NOMO-1 treated with DMSO at 0.1 percent for 48 hours (cell line): ENCODE data around the gene CSF1.

ENCODE experiments used
- DNase-seq: peaks from one replicate; lab custom pipeline; 2025; ENCODE audit not compliant: unreplicated experiment; lab: John Stamatoyannopoulos, UW

Gene CSF1

GRCh38 chr1:109882288-109883245 is 28.1 kb upstream of the CSF1 start:
- no peak for DNase-seq

GRCh38 chr1:109883248-109883955 is 27.2 kb upstream of the CSF1 start:
- no peak for DNase-seq

GRCh38 chr1:109884242-109884891 is 26.3 kb upstream of the CSF1 start:
- DNase-seq = no peak

- peak; percentile 13 for DNase-seq
These were observed 25.1 kb upstream of the CSF1 start for GRCh38 chr1:109885589-109885988.

- peak; percentile 90 for DNase-seq
These were observed 23.8 kb upstream of the CSF1 start for GRCh38 chr1:109886827-109887226.

- no peak for DNase-seq
These were observed 23.4 kb upstream of the CSF1 start for GRCh38 chr1:109887271-109887670.

- DNase-seq = peak; percentile 60
These were observed 22.8 kb upstream of the CSF1 start for GRCh38 chr1:109887884-109888283.

- DNase-seq = no peak
These were observed 21.6 kb upstream of the CSF1 start for GRCh38 chr1:109889094-109889493.

- DNase-seq = no peak
These were observed 20.3 kb upstream of the CSF1 start for GRCh38 chr1:109890115-109890953.

- no peak for DNase-seq
These were observed 18.7 kb upstream of the CSF1 start for GRCh38 chr1:109891930-109892329.

GRCh38 chr1:109892561-109893368 is 17.9 kb upstream of the CSF1 start:
- DNase-seq = no peak

GRCh38 chr1:109893532-109894171 is 17.0 kb upstream of the CSF1 start:
- DNase-seq = no peak

GRCh38 chr1:109894823-109895719 is 15.6 kb upstream of the CSF1 start:
- DNase-seq = no peak

- DNase-seq = peak; percentile 21
These were observed 14.7 kb upstream of the CSF1 start for GRCh38 chr1:109895720-109896504.

- no peak for DNase-seq
These were observed 14.0 kb upstream of the CSF1 start for GRCh38 chr1:109896681-109897080.

GRCh38 chr1:109897259-109897955 is 13.2 kb upstream of the CSF1 start:
- no peak for DNase-seq

GRCh38 chr1:109898842-109899241 is 11.8 kb upstream of the CSF1 start:
- DNase-seq = no peak
